B cell (primary cell): ENCODE measurements around the gene RAB3B. TPM values are rescaled to one million over a fixed set of nuclear protein-coding genes. Genes with fewer than 3 reads are reported as not detected.

Source experiments
- ATAC-seq: fragments of 200-7000 bp; cut with Tn5 transposase; one replicate; pipeline ENCODE4 v1.10.0; 2021; ENCODE audit warnings: low read depth, mild to moderate bottlenecking, moderate number of reproducible peaks, moderate library complexity
- CTCF ChIA-PET: fragments of 350-600 bp; sonication (Branson Sonifier 250); formaldehyde crosslinking; loops from one replicate; lab custom pipeline; 2021; ENCODE audit warnings: antibody characterized with exemption, inconsistent platforms; lab: Charles Lee
- POLR2A ChIA-PET: fragments of 350-600 bp; sonication (Branson Sonifier 250); formaldehyde crosslinking; loops from one replicate; lab custom pipeline; 2021; ENCODE audit warnings: antibody characterized with exemption; lab: Charles Lee
- DNase-seq: peaks from one replicate; pipeline ENCODE4 v3.0.0; 2013
- H2AFZ ChIP-seq: 2 replicates; pipeline ENCODE4 v1.6.1; 2012; ENCODE audit warnings: mild to moderate bottlenecking, low read depth, low read length; ENCODE audit not compliant: insufficient read depth, poor library complexity, severe bottlenecking
- H3K27ac ChIP-seq, 2 donors: 1 replicate in 1 of 2; 2 replicates in 1 of 2; pipeline ENCODE4 v1.5.1; 2012 to 2013; ENCODE audit warnings: low read length in 2 of 2, mild to moderate bottlenecking in 2 of 2, moderate library complexity in 1 of 2
- H3K27me3 ChIP-seq, 4 experiments: fragments of 200-600 bp in 1 of 4; sonication (generic) in 1 of 4; replicated peaks in 1 of 4; 1 replicate in 2 of 4; 2 replicates in 2 of 4; pipeline versions ENCODE4 v1.6.1 to v1.7.0; 2013 to 2016; ENCODE audit warnings: low read length in 3 of 4, mild to moderate bottlenecking in 2 of 4, mixed read lengths in 1 of 4, moderate library complexity in 1 of 4; ENCODE audit not compliant: insufficient read depth in 4 of 4, control insufficient read depth in 3 of 4; ENCODE audit errors: control extremely low read depth in 1 of 4
- H3K36me3 ChIP-seq, 2 experiments: replicated peaks in 1 of 2; 1 replicate in 1 of 2; 2 replicates in 1 of 2; pipeline versions ENCODE4 v1.6.1 to v1.7.1; 2013; ENCODE audit warnings: low read length in 1 of 2; ENCODE audit not compliant: insufficient read depth in 2 of 2, control insufficient read depth in 1 of 2; ENCODE audit errors: control extremely low read depth in 1 of 2, extremely low read depth in 1 of 2
- H3K4me1 ChIP-seq, 2 donors: fragments of 200-600 bp in 1 of 2; sonication (generic) in 1 of 2; 1 replicate in 1 of 2; 2 replicates in 1 of 2; pipeline versions ENCODE4 v1.5.1 to v1.6.1; 2013 to 2017; ENCODE audit warnings: low read length in 2 of 2; ENCODE audit not compliant: control insufficient read depth in 2 of 2, insufficient read depth in 2 of 2
- H3K4me2 ChIP-seq: replicated peaks from 2 replicates; pipeline ENCODE3; 2012; ENCODE audit warnings: mild to moderate bottlenecking, low read depth, low read length; ENCODE audit not compliant: poor library complexity, severe bottlenecking
- H3K4me3 ChIP-seq, 5 experiments: fragments of 200-600 bp in 1 of 5; sonication (generic) in 1 of 5; 1 replicate in 3 of 5; 2 replicates in 2 of 5; pipeline versions ENCODE4 v1.5.1 to v1.7.0; 2011 to 2016; ENCODE audit warnings: low read length in 4 of 5, mild to moderate bottlenecking in 4 of 5, low read depth in 2 of 5, control low read depth in 1 of 5, moderate library complexity in 1 of 5; ENCODE audit not compliant: insufficient read depth in 1 of 5; ENCODE audit errors: control extremely low read depth in 1 of 5, extremely low read depth in 1 of 5
- H3K79me2 ChIP-seq: fragments of 200-600 bp; sonication (generic); one replicate; pipeline ENCODE4 v1.6.0; 2016; ENCODE audit warnings: low read length; ENCODE audit not compliant: control insufficient read depth, insufficient read depth
- H3K9ac ChIP-seq: fragments of 200-600 bp; sonication (generic); 2 replicates; pipeline ENCODE4 v1.6.1; 2017; ENCODE audit warnings: mild to moderate bottlenecking, low read length, moderate library complexity
- H3K9me3 ChIP-seq, 3 donors: one replicate each; pipeline versions ENCODE4 v1.6.1 to v1.7.1; 2013; ENCODE audit warnings: low read length in 2 of 3; ENCODE audit not compliant: control insufficient read depth in 2 of 3, insufficient read depth in 1 of 3; ENCODE audit errors: control extremely low read depth in 1 of 3
- H4K20me1 ChIP-seq: 2 replicates; pipeline ENCODE4 v1.6.0; 2012; ENCODE audit warnings: mild to moderate bottlenecking, low read length; ENCODE audit not compliant: insufficient read depth, control insufficient read depth, poor library complexity, severe bottlenecking
- H3K27ac Mint-ChIP-seq: one replicate; pipeline ENCODE4 v1.8.0; 2021; ENCODE audit warnings: mixed read lengths
- H3K27me3 Mint-ChIP-seq: one replicate; pipeline ENCODE4 v1.8.0; 2021; ENCODE audit warnings: mixed read lengths
- H3K4me1 Mint-ChIP-seq: one replicate; pipeline ENCODE4 v1.8.0; 2021; ENCODE audit warnings: mixed read lengths
- H3K4me3 Mint-ChIP-seq: one replicate; pipeline ENCODE4 v1.8.0; 2021; ENCODE audit warnings: mixed read lengths
- H3K9me3 Mint-ChIP-seq: one replicate; pipeline ENCODE4 v1.8.0; 2022; ENCODE audit warnings: mixed read lengths; ENCODE audit not compliant: insufficient read depth
- EZH2 ChIP-seq: IDR thresholded peaks from 2 replicates; pipeline ENCODE4 v1.6.1; 2012; ENCODE audit warnings: borderline replicate concordance, low read depth, mild to moderate bottlenecking, moderate library complexity, low read length; ENCODE audit not compliant: insufficient read depth, poor library complexity, severe bottlenecking
- WGBS: methylation state at CpG from one replicate; pipeline ENCODE4 v1.1.5; 2013; ENCODE audit warnings: missing lambda C conversion rate; ENCODE audit not compliant: insufficient coverage; 5-methylcytosine and 5-hydroxymethylcytosine counted together
- intact Hi-C: fragments of 100-400 bp; cut with micrococcal nuclease; formaldehyde crosslinking; loops from one replicate; pipeline ENCODE4 v1.10.0; 2022
- polyA plus RNA-seq: library from polyadenylated mRNA; depleted of rRNA; stranded (reverse); fragments of >200 nt; gene quantifications from 2 replicates; pipeline ENCODE4 v1.2.3, GENCODE V29; 2012
- total RNA-seq, 2 donors: library from RNA; stranded (reverse); fragments of 120-200 nt in 1 of 2; gene quantifications; 1 replicate in 1 of 2; 2 replicates in 1 of 2; pipeline versions ENCODE4 v1.2.3 to v1.2.4, GENCODE V29; 2013 to 2022
- TF ChIP-seq, protein P1 (sequence below): fragments of 200-600 bp; IDR thresholded peaks from one replicate; pipeline ENCODE4 v1.8.0; 2022; ENCODE audit warnings: antibody characterized with exemption, mild to moderate bottlenecking

RAB3B gene
- total and polyA plus RNA-seq, 2 donors (not counting 1 experiment from before 2014, with no cell fraction given): 0.02 TPM; not detected in 1

DNA sequence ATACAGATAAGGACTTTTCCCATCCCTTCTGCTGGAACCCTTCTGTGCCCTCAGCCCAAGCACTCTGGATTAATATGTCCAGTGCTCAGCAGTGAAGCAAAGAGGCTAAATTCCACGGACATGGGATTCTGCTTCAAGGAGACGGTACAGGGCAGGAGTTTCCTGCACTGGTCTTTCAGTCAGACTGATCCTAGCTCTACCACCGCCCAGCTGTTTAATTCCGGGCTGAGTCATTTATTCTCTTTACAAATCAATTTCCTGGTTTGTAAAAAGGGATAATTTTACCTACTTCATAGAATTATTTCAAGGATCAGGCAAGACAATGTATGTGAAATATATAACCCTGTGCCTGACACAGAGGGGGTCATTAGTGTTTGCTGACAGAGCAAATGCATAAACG is 70.4 kb downstream of the RAB3B start:
- intact Hi-C loops: no loop called here
- TF ChIP-seq EZH2: no peak
- Histone ChIP-seq H3K36me3 (no peaks in the 10 kb centered on the region), H3K9me3 (no peaks in the 10 kb centered on the region), H3K9ac (no peak overlapping the region), H3K79me2 (no peaks in the 10 kb centered on the region), H3K4me1 (no peaks in the 10 kb centered on the region), H3K4me2 (no peak overlapping the region), H3K27ac (no peak overlapping the region), H3K4me3 (no peak overlapping the region), H3K27me3 (peaks cover 0 to 8% (median 4%) of the 10 kb centered on the region in 4 experiments), H2AFZ (no peak overlapping the region), H4K20me1 (no peaks in the 10 kb centered on the region)
- ChIA-PET CTCF (no interaction called here), POLR2A (no interaction called here)
- no peak overlapping the region for H3K27ac Mint-ChIP-seq
- 92% methylated on average over 2 of the region's 5 CpGs for WGBS
- no peaks in the 10 kb centered on the region for H3K9me3 Mint-ChIP-seq
- no peaks in the 10 kb centered on the region for H3K4me1 Mint-ChIP-seq
- no peak for DNase-seq
- no peak overlapping the region for H3K4me3 Mint-ChIP-seq
- ATAC-seq: no peak
- H3K27me3 Mint-ChIP-seq: peaks cover 29% of the 10 kb centered on the region

DNA sequence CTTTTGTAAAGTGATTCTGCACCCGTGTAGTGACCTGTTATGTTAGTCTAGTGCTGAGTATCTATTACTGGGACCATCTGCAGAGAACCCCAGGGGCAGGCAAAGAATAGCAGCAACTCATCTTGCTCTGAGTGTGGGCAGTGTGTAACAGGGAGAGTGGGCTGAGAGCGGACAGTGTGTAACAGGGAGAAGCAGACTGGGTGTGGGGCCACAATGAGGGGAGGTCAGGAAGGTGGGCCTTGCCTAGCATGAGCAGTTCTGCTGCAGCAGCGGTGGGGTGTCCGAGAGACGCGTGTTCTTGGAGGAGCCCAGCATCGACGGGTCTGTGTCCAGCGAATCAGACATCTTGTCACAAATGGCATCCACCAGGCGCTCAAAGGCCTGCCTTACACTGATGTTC is 70.8 kb downstream of the RAB3B start:
- Histone ChIP-seq H3K4me1 (no peaks in the 10 kb centered on the region), H3K4me2 (no peak overlapping the region), H3K9me3 (no peaks in the 10 kb centered on the region), H2AFZ (no peak overlapping the region), H3K9ac (no peak overlapping the region), H3K79me2 (no peaks in the 10 kb centered on the region), H4K20me1 (no peaks in the 10 kb centered on the region), H3K4me3 (no peak overlapping the region), H3K27ac (no peak overlapping the region), H3K27me3 (peaks cover 0 to 8% (median 4%) of the 10 kb centered on the region in 4 experiments), H3K36me3 (no peaks in the 10 kb centered on the region)
- CTCF ChIA-PET: no interaction called here
- POLR2A ChIA-PET: no interaction called here
- intact Hi-C loops: no loop called here
- no peak overlapping the region for H3K4me3 Mint-ChIP-seq
- H3K4me1 Mint-ChIP-seq: no peaks in the 10 kb centered on the region
- H3K27ac Mint-ChIP-seq: no peak overlapping the region
- DNase-seq: no peak
- TF ChIP-seq EZH2: no peak
- TF ChIP-seq, protein P1, sequence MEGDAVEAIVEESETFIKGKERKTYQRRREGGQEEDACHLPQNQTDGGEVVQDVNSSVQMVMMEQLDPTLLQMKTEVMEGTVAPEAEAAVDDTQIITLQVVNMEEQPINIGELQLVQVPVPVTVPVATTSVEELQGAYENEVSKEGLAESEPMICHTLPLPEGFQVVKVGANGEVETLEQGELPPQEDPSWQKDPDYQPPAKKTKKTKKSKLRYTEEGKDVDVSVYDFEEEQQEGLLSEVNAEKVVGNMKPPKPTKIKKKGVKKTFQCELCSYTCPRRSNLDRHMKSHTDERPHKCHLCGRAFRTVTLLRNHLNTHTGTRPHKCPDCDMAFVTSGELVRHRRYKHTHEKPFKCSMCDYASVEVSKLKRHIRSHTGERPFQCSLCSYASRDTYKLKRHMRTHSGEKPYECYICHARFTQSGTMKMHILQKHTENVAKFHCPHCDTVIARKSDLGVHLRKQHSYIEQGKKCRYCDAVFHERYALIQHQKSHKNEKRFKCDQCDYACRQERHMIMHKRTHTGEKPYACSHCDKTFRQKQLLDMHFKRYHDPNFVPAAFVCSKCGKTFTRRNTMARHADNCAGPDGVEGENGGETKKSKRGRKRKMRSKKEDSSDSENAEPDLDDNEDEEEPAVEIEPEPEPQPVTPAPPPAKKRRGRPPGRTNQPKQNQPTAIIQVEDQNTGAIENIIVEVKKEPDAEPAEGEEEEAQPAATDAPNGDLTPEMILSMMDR: no peak
- no peaks in the 10 kb centered on the region for H3K9me3 Mint-ChIP-seq
- 94% methylated on average over 10 of the region's 10 CpGs for WGBS
- H3K27me3 Mint-ChIP-seq: peaks cover 34% of the 10 kb centered on the region
- no peak for ATAC-seq
